SH-SY5Y (cell line): ENCODE results near the gene LRMDA.

Source experiments
- GATA2 ChIP-seq: IDR thresholded peaks from 2 replicates; pipeline ENCODE4 v1.6.1; 2011; ENCODE audit warnings: mild to moderate bottlenecking, low read depth, low read length
- GATA3 ChIP-seq: IDR thresholded peaks from 2 replicates; pipeline ENCODE4 v1.6.1; 2011; ENCODE audit warnings: low read depth, mild to moderate bottlenecking, low read length, moderate library complexity

LRMDA gene

DNA sequence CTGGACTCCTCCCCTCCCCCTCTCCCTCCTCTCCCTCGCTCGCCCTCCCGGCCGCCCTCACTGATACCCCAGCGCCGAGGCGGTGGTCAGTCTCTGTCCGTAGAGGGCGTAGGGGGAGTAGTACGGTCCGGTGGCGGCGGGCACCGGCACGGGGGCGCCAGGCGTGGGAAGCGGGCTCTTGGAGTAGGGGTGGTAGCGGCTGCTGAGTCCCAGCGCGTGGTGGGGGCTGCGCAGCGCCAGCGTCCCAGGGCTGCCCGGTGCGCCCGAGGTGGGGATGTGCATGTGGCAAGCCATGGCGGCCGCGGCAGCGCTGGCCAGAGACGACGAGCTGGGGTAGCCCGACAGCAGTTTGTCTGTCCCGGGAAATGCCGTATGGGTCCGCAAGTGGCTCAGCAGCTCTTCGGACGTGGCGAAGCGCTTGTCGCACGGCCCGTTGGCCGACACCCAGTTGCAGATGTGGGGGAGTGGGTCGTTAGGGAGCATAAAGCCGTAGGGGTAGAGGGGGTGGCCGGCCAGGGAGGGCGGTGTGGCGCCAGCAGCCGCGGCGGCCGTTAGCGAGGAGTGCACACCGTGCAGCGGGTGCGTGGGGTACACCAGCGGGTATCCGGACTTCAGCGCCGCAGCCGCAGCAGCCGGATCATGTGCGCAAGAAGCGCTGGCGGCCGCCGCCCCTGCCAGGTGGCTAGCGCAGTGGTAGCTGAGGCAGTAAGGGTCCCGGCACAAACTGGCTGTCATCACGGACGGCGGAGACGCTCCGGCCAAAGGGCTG, 32.5 kb upstream of the LRMDA start:
- no peak for TF ChIP-seq GATA2

DNA sequence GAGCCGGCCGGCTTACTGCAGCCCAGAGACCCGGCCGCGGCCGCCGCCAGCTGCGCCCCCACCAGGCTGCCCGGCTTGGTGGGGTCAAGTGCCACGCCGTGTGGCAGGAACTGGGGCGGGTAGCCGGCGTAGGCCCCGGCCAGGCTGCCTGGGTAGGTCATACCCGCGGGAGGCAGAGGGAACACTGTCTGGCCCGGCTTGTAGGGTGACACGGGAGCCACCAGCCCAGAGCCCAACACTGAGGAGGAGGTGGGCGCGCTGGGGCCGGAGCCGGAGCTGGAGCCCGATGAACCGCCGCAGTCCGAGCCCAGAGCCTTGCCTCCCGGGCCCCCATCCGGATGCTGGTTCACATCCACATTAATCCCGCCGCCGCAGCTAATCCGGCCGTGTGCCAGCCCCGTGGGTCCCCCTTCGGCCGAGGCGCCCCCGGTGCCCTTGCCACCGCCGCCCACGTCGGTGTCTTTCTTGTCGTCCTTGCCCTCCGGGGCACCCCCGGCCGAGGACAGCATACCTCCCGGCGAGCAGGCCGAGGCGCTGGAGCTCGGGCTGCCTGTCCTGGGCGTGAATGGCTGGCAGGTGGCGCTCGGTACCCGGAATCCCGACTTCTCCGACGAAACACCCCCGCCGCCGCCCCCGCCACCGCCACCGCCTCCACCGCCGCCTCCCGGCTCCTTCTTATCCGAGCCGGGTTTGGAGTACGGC, 31.8 kb upstream of the LRMDA start:
- TF ChIP-seq GATA2: no peak
- TF ChIP-seq GATA3: no peak

DNA sequence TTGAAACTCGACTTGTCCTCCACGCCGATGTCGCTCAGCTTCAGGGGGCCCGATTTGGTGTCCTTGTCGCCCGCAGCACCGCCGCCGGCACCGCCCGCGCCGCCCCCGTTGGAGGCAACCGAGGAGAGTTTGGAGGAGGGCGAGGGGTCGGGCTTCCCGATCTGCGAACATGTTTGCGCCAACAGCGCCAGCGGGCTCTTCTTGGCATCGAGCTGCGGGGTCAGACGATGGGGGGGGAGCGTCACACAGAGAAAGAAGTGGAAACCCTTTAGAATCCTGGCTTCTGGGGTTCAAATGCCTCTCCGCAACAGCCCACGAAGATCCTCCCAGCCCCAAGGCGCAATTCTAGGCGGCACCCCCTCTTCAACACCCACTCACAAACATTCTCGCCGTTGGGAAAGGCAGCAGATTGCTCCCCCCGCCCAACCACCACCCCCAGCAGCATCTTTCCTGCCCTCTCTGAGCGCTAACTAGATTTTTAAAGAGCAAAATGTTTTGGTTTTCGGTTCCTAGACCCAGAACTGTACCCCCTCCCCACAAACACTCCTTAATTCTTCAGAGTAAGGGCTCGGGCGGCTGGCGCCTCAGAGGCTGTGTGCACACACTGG, 31.2 kb upstream of the LRMDA start:
- TF ChIP-seq GATA2 (no peak), GATA3 (no peak)

DNA sequence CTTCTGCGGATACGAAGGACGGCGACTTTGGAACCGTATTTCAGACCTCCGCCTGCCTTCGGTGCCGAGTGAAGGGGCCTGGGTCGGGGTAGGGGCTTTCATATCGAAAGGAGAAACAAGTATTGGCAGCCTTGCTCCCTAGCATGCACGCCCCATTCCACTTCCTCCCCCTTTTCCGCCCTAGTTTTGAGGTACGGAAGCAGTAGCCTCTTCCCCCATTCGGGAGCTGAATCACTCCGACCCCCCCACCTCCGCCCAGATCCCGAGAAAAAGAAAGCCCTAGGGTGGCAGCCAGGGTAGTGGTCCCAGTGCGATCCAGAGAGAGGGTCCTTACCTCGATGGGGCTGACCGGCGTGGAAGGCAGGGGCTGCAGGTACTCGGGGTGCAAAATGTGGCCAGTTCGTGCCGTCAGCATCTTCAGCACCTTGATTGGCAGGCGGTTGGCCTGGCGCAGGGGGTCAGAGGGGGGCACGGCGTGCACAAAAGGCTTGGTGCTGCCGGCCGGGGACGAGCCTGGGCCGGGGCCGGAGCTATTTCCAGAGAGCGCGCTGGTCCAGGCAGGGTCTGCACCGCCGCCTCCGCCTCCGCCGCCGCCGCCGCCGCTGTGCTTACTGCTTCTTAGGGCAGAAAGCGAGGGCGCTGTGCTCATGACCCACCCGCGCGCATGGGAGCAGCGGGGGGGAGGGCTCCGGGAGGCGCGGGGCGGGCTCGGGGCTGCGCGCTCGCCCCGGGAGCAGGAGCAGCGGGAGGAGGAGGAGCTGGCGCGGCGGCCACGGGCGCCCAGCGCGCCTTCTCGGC, 30.5 kb upstream of the LRMDA start:
- TF ChIP-seq GATA2: no peak
- no peak for TF ChIP-seq GATA3

DNA sequence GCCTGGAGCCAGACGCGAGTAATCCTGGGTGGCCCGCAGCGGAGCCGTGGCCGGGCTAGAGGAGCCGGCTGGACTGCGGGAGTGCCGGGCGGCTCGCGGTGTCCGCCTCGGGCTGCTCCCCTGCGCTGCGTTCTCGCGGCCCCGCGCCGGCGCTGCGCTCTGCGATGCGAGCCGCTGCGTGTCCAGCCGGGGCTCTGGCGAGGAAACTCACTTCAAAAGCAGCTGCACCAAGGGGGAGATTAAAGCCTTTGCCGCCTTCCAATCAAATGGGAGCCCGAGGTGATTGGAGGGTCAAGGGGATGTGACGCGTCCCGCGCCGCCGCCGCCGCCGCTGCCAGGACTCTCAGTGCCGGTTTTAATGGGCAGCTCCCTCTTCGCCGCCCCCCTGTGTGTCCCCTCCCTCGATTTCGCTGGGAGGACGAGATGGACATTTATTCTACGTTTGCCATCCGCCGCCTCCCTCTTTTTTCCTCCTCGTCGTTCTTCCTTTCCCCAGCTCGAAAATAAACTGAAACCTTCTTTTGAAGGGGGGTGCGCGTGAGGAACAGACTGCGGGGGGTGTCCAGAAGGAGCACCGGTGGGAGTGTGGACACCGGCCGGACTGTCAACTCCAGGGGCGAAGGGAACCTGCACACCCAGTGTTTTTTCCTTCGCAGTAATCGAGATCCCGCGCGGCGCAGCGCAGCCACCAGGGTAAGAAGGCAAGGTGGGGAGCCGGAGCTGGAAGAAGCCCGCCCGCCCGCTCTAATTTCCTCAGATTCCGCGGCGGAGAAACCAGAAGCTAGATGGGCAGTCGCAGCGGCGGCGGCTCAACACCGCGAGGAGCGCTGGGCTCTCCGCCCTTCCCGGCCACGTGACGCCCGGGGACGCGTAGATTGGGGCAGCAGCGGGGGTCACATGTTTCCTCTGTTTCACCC, 29.6 kb upstream of the LRMDA start, which contains the start of gene ZNF503:
Gene ZNF503, minus strand, starts transcription at position 196 of the 917 bp plus-strand sequence. CDS start 345 bp downstream, outside the sequence.
- TF ChIP-seq GATA2 (no peak; the same call in 1 of the 2 replicates), GATA3 (no peak)

DNA sequence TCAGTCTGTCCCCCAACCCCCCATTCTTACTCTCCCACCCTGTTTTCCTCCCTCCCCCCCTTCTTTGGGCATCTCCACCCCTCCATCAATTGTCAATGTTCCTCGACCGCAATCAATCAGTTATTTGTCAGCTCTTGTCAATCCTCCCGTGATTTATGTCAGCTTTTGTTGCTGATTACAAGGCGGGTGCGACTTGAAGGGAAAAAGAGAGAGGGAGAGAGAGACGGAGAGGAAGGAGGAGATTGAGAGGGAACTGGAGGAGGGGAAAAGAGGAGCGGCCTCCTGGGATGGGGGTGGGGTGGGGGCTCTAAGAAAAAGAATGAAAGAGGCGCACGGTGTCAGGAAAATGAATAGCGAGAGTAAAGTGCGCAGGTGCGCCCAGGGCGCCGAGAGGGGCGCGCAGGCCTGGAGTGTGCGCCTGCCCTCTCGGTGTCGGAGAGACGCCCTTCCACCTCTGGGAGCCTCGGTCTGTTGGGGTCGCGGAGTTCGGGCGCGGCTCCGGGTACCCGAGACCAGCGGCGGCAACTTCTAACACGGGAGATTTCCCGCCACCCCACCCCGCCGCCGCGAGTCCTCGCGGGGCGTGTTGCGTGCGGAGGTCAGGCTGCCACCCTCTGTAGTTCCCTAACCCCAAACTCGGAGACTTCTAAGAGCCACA, 28.8 kb upstream of the LRMDA start:
- TF ChIP-seq GATA3: no peak
- no peak for TF ChIP-seq GATA2

DNA sequence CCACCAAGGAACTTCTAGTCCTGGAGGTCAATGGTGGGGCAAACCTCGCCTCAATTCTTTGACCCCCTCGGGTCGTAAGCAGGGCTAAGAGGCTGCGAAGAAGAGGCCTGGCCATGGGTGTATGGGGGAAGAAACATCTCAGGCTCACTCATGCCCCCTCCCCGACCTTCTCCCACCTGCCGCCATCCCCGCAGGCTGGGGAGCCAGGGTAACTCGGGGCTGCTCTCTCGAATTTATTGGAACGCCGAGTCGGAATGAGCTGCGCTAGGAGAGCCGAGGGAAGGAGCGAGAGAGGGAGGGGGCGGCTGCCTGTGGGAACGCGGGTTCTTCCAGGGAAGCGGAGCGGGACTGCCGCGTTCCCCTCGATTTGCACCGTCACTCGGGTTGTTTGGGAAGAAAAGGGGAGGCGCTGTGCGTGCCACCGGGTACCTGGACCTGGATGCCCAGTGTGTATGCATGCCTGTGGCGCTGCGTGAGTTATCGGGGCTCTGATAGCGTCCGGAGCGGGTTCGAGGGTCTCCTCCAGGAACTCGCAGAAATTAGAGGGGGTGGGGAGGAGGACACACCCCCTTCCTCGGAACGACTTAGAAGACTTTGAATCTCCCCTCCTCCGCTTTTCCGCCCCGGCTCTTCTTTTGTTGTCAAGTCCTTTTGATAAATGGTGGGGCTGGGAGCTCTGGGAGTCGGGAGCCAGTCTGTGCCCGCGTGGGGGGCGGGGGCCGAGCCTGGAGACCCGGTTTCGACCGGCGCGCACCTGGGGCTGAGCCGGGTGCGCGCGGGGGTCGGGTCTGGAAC, 28.1 kb upstream of the LRMDA start:
- TF ChIP-seq GATA2 (no peak), GATA3 (no peak)

DNA sequence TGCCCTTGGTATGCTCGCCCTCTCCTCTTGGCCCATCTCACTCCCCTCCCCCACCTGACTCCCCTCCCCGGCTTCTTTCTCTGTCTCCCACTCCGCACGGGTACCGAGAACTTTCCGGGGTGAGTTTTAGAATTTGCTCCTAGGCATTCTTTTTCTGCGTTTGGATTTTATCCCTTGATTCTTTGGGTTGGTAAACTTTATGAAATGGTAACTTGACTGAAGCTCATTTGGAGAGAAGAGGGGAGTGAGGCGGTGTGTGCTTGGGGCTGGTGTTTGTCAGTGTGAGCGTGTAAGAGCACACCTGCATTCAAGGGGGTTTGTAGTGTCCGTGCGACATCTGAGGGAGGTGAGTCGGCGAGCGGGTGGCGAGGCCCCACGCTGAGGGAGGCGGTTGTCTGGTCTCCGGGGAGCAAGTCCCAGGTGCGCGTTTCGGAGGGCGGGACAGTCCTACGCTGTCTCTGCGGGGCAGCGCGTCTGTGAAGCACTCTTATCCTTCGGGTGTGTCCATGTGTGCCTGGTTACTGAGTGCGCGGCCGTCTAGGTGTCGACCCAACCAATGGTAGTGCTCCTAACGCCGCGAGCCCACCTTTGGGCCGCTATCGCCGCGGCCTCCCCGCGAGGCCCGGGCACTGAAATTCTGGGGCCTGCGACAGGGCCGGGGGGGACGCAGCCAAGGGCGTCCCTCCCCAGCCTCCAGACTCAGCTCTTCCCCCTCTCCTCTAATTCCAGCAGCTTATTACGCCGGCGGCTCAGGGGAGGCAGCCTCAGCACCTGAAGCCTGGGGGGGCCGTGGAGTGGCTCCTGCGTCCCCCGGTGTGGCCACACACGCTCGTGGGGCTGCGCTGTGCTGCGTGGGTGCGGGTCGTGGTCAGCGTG, 27.2 kb upstream of the LRMDA start:
- no peak for TF ChIP-seq GATA2
- TF ChIP-seq GATA3: no peak

DNA sequence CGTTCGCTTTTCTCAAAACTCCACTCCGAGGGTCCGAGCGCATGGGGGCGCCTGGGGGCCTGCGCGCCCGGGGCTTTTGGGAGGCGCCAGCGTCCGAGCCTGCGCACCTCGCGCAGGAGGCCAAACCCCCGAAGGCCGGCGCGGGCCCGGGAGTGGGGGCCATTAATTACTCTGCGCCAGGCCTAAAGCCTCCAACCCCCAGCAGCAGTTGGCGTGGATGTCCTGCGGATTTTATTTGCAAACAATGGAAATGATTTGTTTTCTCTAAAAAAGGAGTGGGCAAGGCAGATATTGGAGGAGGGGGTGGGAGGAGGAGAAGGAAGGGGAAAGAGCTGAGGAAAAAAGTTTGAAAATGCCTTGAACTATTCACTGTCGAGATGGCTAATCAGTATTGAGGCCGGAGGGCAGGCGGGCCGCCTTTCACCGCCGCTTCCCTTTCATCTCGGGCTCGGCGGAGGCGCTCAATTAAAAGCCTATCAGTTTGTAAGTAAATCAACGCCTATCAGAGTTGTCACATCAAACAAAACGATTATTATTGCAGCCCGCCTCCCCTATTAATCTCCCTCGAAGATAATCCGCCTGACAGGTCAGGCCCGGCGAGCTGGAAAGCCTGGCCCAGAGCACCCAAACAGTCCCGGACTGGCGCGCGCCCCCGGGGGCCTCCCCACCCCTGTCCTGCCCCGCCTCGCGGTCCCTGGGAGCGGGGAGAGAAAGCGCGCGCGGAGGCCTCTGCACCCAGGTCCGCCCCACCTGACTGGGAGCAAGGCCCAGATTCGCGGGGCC, 26.4 kb upstream of the LRMDA start:
- TF ChIP-seq GATA3: no peak
- peak; percentile 76 for TF ChIP-seq GATA2

DNA sequence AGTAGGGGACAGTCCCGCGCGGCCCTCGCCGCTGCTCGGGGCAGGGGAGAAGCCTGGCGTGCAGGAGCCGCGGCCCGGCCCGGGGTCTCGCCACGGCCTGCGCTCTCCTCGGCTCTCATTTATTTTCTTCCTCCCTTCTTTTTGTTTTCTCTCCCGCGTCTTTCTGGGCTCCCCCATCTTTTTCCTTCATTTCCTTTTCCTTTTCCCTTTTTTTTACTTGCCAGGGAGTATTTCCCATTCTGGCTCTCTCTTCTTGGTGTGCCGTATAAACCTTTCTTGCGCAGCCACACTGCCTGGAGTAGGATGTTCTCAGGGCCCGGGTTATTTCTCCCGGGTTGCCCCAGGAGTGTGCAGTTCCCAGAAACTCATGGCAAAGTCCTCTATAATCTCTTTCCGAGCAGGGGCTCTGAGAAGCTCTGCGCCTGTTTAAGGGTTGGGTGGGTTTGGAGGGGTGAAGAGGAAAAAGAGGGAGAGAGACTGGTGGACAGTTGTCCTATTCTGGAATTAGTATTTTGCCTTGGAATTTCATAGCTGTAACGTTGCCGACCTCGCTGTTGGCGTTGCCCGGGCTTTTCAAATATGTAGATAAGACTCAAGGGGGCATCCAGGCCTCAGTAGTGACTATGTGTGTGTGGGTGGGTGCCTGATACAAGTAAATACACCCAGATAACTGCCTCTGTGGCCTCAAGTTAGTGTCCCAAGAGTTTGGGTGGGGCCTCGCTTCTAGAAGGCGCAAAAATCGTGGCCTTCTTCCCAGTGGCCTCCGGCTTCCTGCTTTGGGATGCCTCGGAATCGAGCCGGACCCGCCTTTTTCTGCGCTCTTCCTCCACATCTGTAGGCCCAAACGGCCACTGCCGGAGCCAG, 25.6 kb upstream of the LRMDA start:
- no peak for TF ChIP-seq GATA2
- no peak for TF ChIP-seq GATA3
